Panc1 (cell line): ENCODE data around the gene CCDC88A. TPM values are rescaled to one million over a fixed set of nuclear protein-coding genes. Genes with fewer than 3 reads are reported as not detected.
A peak's percentile ranks its signal among the peaks of the same experiment; 100 is the strongest.

Experiments
- ATAC-seq: fragments of 200-7000 bp; cut with Tn5 transposase; 2 replicates; pipeline ENCODE4 v1.9.1; 2020; ENCODE audit warnings: mild to moderate bottlenecking, moderate library complexity
- BruUV-seq: library from RNA; stranded (reverse); fragments of 400-500 nt; replicated peaks from 2 replicates; lab custom pipeline; 2021; lab: Mats Ljungman, UMichigan
- CTCF ChIA-PET: fragments of 300-600 bp; sonication (Branson Sonifier 250); formaldehyde crosslinking; loops from one replicate; lab custom pipeline; 2022; ENCODE audit warnings: antibody characterized with exemption; lab: Charles Lee
- POLR2A ChIA-PET: fragments of 300-600 bp; sonication (Branson Sonifier 250); formaldehyde crosslinking; loops from one replicate; lab custom pipeline; 2022; ENCODE audit warnings: antibody characterized with exemption; lab: Charles Lee
- DNase-seq: peaks from one replicate; pipeline ENCODE4 v3.0.0-alpha.2; 2010; ENCODE audit warnings: low read depth, low spot score
- H3K27ac ChIP-seq: 2 replicates; pipeline ENCODE4 v1.5.1; 2011; ENCODE audit warnings: mild to moderate bottlenecking, low read length, inconsistent platforms
- H3K27me3 ChIP-seq: fragments of 200-500 bp; sonication (Bioruptor generic); 2 replicates; pipeline ENCODE4 v1.6.0; 2014; ENCODE audit warnings: low read length, inconsistent platforms; ENCODE audit not compliant: control insufficient read depth, insufficient read depth
- H3K36me3 ChIP-seq: fragments of 200-500 bp; sonication (Bioruptor generic); 2 replicates; pipeline ENCODE4 v1.5.1; 2014; ENCODE audit warnings: inconsistent platforms, mild to moderate bottlenecking, low read length, moderate library complexity; ENCODE audit not compliant: control insufficient read depth, insufficient read depth
- H3K4me1 ChIP-seq: 2 replicates; pipeline ENCODE4 v1.5.1; 2011; ENCODE audit warnings: inconsistent platforms, mild to moderate bottlenecking, low read length, moderate library complexity; ENCODE audit not compliant: control insufficient read depth, insufficient read depth
- H3K4me3 ChIP-seq, 2 experiments: 2 replicates each; pipeline ENCODE4 v1.5.1; 2011 to 2012; ENCODE audit warnings: low read depth in 2 of 2, low read length in 2 of 2, mild to moderate bottlenecking in 2 of 2, inconsistent platforms in 1 of 2, moderate library complexity in 1 of 2
- H3K9me3 ChIP-seq: fragments of 200-500 bp; sonication (Bioruptor generic); 2 replicates; pipeline ENCODE4 v1.5.1; 2014; ENCODE audit warnings: low read depth, mild to moderate bottlenecking, inconsistent platforms, low read length, moderate library complexity; ENCODE audit not compliant: control insufficient read depth, insufficient read depth
- CTCF ChIP-seq: fragments of 450-650 bp; IDR thresholded peaks from 2 replicates; pipeline ENCODE4 v1.5.1; 2017; ENCODE audit warnings: mild to moderate bottlenecking
- POLR2AphosphoS5 ChIP-seq: IDR thresholded peaks from 2 replicates; pipeline ENCODE4 v1.6.1; 2012; ENCODE audit warnings: mild to moderate bottlenecking, low read depth, low read length, moderate library complexity
- SIN3A ChIP-seq: IDR thresholded peaks from 2 replicates; pipeline ENCODE4 v1.6.1; 2012; ENCODE audit warnings: low read depth, mild to moderate bottlenecking, low read length, moderate library complexity, borderline replicate concordance; ENCODE audit not compliant: insufficient read depth
- TCF7L2 ChIP-seq: IDR thresholded peaks from 2 replicates; pipeline ENCODE4 v1.6.1; 2011; ENCODE audit warnings: mild to moderate bottlenecking, low read depth, low read length, inconsistent platforms
- in situ Hi-C: cut with HindIII; loops from 2 replicates; pipeline ENCODE4 v1.10.0; 2016; ENCODE audit warnings: low sequenced_read_pairs, low pct_unique_long_range_greater_than_20kb
- intact Hi-C: fragments of 100-400 bp; cut with micrococcal nuclease; formaldehyde crosslinking; loops from one replicate; pipeline ENCODE4 v1.10.0; 2022; ENCODE audit not compliant: unreplicated experiment
- total RNA-seq: library from RNA; stranded (reverse); gene quantifications from one replicate; pipeline ENCODE4 v1.2.1, GENCODE V29; 2021; ENCODE audit not compliant: unreplicated experiment
- TF ChIP-seq, protein P1 (sequence below), 2 experiments: IDR thresholded peaks; 2 replicates each; pipeline ENCODE4 v1.6.1; 2011 to 2012; ENCODE audit warnings: low read depth in 2 of 2, control low read depth in 1 of 2, low read length in 1 of 2, mild to moderate bottlenecking in 1 of 2, moderate library complexity in 1 of 2; ENCODE audit not compliant: insufficient read depth in 1 of 2

The CCDC88A gene
- total RNA-seq, 1 experiment from 2014 or later, result 99.8 TPM

DNA sequence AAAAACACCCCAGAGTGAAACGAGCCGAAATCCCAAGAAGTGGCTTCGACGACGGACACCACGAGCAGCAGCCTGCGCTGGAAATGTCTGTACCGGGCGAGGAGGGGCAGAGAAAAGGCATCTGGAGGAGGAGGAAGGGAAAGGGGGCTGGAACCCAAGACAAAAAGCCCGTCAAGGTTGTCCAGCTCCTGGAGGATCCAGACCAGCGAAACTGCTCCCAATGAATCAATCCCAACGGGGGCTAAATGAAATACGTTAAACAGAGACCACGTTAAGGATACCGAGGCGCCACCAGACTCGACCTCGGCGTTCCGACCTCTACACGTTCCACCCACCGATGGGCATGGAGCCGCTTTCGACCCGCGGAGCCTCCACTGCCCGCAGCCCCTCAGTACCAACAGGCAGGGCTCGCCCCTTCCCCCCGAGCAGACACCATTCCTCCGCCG lies 400 bp downstream of the CCDC88A start:
- Histone ChIP-seq H3K4me3 (peak overlapping the region; percentile 74 to 96), H3K36me3 (no peaks in the 10 kb centered on the region), H3K4me1 (peaks cover 11% of the 10 kb centered on the region; the same call in 1 of the 2 replicates), H3K27ac (peak overlapping the region; percentile 95), H3K27me3 (no peaks in the 10 kb centered on the region), H3K9me3 (no peaks in the 10 kb centered on the region)
- TSS peak; percentile 82 for BruUV-seq
- DNase-seq (no peak), ATAC-seq (peak; percentile 73)
- CTCF ChIA-PET, result no interaction called here
- POLR2A ChIA-PET, result no interaction called here
- TF ChIP-seq SIN3A (no peak), TCF7L2 (no peak), CTCF (no peak), POLR2AphosphoS5 (no peak)
- TF ChIP-seq, protein P1, sequence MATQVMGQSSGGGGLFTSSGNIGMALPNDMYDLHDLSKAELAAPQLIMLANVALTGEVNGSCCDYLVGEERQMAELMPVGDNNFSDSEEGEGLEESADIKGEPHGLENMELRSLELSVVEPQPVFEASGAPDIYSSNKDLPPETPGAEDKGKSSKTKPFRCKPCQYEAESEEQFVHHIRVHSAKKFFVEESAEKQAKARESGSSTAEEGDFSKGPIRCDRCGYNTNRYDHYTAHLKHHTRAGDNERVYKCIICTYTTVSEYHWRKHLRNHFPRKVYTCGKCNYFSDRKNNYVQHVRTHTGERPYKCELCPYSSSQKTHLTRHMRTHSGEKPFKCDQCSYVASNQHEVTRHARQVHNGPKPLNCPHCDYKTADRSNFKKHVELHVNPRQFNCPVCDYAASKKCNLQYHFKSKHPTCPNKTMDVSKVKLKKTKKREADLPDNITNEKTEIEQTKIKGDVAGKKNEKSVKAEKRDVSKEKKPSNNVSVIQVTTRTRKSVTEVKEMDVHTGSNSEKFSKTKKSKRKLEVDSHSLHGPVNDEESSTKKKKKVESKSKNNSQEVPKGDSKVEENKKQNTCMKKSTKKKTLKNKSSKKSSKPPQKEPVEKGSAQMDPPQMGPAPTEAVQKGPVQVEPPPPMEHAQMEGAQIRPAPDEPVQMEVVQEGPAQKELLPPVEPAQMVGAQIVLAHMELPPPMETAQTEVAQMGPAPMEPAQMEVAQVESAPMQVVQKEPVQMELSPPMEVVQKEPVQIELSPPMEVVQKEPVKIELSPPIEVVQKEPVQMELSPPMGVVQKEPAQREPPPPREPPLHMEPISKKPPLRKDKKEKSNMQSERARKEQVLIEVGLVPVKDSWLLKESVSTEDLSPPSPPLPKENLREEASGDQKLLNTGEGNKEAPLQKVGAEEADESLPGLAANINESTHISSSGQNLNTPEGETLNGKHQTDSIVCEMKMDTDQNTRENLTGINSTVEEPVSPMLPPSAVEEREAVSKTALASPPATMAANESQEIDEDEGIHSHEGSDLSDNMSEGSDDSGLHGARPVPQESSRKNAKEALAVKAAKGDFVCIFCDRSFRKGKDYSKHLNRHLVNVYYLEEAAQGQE (IDR thresholded peaks at IDR 0.05; ENCODE audit: insufficient read depth in 1 of 2, low read depth in 2 of 2, low read length in 1 of 2), result no peak
- in situ Hi-C loops (no loop called here), intact Hi-C loops (no loop called here)

DNA sequence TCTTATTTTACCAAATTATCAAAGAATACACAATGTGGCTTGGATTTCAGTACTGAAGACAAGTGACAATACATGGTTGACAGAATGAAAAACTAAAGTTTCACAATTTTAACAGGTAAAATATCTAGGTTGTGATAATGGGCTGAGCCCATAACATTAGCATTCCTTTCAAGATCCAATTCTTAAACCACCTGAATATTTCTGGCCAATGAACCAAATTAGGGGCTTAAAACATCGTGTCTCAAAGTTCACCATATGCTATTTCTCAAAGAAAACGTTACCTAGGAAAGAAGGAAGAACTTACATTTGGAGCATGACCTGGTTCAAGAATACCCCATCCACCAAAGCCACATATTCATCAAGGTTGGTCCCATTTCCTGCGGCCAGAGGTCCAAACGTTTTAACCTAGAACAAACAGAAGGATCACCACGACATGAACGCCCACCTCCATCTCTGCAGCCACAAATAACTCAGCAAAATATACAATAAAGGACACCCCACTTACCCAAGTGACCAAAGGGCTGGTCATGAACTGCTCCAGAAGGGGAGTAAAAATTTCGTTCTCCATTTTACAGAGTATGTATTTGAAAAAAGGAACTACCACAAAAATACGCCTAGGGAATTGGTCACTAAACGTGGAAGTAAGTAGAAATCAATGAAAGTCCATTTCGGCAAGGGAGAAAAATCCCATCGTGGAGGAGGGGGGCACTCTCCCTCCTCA lies 984 bp downstream of the CCDC88A start:
- H3K4me3 ChIP-seq, result peak overlapping the region; percentile 74 to 96
- intact Hi-C loops, result no loop called here
- DNase-seq (no peak), ATAC-seq (no peak)
- no peaks in the 10 kb centered on the region for H3K36me3 ChIP-seq
- ChIA-PET POLR2A (no interaction called here), CTCF (no interaction called here)
- in situ Hi-C loops, result no loop called here
- peaks cover 11% of the 10 kb centered on the region; the same call in 1 of the 2 replicates for H3K4me1 ChIP-seq
- BruUV-seq, result no TSS peak
- peak overlapping the region; percentile 95 for H3K27ac ChIP-seq
- H3K9me3 ChIP-seq, result no peaks in the 10 kb centered on the region
- TF ChIP-seq, protein P1 (IDR thresholded peaks at IDR 0.05; ENCODE audit: insufficient read depth in 1 of 2, low read depth in 2 of 2, low read length in 1 of 2), result no peak
- no peak for TF ChIP-seq TCF7L2
- no peak for TF ChIP-seq SIN3A
- no peak for TF ChIP-seq CTCF
- no peak for TF ChIP-seq POLR2AphosphoS5
- H3K27me3 ChIP-seq, result no peaks in the 10 kb centered on the region
